SK-N-MC (cell line): ENCODE measurements around the gene SLC35G6.

Experiments used
- EZH2 ChIP-seq: fragments of 200-600 bp; sonication (generic); IDR thresholded peaks from one replicate; pipeline ENCODE4 v1.6.1; 2017; ENCODE audit warnings: antibody characterized with exemption
- FOXP2 ChIP-seq: optimal IDR thresholded peaks from 2 replicates; pipeline ENCODE3; 2011; ENCODE audit warnings: mild to moderate bottlenecking, moderate library complexity; ENCODE audit not compliant: insufficient read depth; ENCODE audit errors: extremely low read length, control extremely low read depth
- POLR2AphosphoS5 ChIP-seq: IDR thresholded peaks from 2 replicates; pipeline ENCODE4 v1.6.1; 2012; ENCODE audit warnings: mild to moderate bottlenecking, low read depth, low read length, borderline replicate concordance

GRCh38 chr17:7496470-7497183, 15.4 kb downstream of the SLC35G6 start:
- no peak for TF ChIP-seq POLR2AphosphoS5
- no peak for TF ChIP-seq EZH2
- TF ChIP-seq FOXP2: no peak
